ENCODE data around the gene GPR157. TPM values are rescaled to one million over a fixed set of nuclear protein-coding genes. Genes with fewer than 3 reads are reported as not detected.
"Not testable (repeated sequence)": the region's sequence is repeated elsewhere in the genome, so short reads cannot be mapped to it uniquely, and the experiment has no call there.

The GPR157 gene
- total RNA-seq, 1 donor from 2014 or later: 0.76 TPM

DNA sequence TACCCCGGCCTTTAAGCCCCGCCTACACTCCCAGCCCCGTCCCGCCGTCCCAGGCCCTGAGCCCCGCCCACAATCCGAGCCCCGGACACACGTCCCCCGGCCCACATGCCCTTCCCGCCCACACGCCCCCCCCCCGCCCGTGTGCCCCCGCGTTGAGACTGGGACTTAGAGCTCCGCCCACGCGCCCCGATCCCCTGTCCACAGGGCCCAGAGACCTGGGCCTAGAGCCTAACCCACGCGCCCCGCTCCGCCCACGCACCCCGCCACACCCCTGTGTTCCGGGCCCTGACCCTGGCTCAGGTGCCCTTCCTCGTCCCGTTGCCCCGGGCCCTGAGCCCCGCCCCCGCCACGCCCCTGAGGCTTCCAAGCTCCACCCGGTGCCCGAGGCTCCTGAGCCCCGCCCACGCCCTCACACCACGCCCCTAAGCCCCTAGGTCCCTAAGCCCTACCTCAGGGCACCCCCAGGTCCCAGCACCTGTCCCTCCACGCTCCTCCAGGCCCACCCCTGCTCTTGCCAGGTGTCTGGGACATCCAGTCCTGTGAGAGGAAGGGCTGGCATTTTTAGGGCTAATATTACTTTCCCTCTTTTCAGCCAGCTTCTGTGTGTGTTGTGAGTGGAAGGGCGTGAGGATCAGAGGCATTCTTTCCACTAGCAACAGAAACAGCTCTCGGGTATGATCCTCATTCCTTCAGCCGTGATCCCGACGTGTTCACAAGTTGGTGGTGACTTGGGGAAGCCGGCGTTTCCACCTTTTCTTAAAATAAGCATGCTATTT is 552 bp upstream of the GPR157 start:
- DNase-seq: peak; percentile 72
- Mint-ChIP-seq H3K27me3 (ENCODE audit: unreplicated experiment) (no peaks in the 10 kb centered on the region), H3K9me3 (ENCODE audit: unreplicated experiment) (no peaks in the 10 kb centered on the region), H3K4me3 (ENCODE audit: unreplicated experiment) (peak overlapping the region; percentile 34), H3K27ac (ENCODE audit: unreplicated experiment) (no peak overlapping the region), H3K4me1 (ENCODE audit: low read depth, unreplicated experiment) (no peaks in the 10 kb centered on the region), H3K36me3 (ENCODE audit: unreplicated experiment) (no peaks in the 10 kb centered on the region)
- TF ChIP-seq, protein P1, sequence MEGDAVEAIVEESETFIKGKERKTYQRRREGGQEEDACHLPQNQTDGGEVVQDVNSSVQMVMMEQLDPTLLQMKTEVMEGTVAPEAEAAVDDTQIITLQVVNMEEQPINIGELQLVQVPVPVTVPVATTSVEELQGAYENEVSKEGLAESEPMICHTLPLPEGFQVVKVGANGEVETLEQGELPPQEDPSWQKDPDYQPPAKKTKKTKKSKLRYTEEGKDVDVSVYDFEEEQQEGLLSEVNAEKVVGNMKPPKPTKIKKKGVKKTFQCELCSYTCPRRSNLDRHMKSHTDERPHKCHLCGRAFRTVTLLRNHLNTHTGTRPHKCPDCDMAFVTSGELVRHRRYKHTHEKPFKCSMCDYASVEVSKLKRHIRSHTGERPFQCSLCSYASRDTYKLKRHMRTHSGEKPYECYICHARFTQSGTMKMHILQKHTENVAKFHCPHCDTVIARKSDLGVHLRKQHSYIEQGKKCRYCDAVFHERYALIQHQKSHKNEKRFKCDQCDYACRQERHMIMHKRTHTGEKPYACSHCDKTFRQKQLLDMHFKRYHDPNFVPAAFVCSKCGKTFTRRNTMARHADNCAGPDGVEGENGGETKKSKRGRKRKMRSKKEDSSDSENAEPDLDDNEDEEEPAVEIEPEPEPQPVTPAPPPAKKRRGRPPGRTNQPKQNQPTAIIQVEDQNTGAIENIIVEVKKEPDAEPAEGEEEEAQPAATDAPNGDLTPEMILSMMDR (IDR thresholded peaks at IDR 0.05; ENCODE audit: partially characterized antibody, unreplicated experiment): no peak

DNA sequence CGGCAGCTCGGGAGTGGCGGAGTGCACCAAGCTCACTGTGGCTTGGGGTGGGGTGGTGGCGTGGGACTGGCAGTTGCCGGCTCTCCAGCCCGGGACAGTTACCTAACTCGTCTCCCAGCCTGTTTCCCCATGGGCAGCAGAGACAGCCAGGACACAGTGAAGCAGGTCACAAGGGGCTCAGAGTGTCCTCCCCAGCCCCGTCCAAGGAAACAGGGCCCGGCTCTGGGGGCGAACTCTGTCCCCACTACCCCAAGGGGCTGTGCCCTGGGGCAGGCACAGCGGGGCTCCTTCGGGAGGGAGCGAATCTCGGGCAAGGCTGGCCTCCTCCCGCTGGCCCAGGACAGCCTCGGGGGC is 759 bp downstream of the GPR157 start:
- Mint-ChIP-seq H3K36me3 (ENCODE audit: unreplicated experiment) (no peaks in the 10 kb centered on the region), H3K4me3 (ENCODE audit: unreplicated experiment) (no peak overlapping the region), H3K27me3 (ENCODE audit: unreplicated experiment) (no peaks in the 10 kb centered on the region), H3K27ac (ENCODE audit: unreplicated experiment) (no peak overlapping the region), H3K9me3 (ENCODE audit: unreplicated experiment) (no peaks in the 10 kb centered on the region), H3K4me1 (ENCODE audit: low read depth, unreplicated experiment) (no peaks in the 10 kb centered on the region)
- TF ChIP-seq, protein P1 (IDR thresholded peaks at IDR 0.05; ENCODE audit: partially characterized antibody, unreplicated experiment): no peak
- DNase-seq: no peak

DNA sequence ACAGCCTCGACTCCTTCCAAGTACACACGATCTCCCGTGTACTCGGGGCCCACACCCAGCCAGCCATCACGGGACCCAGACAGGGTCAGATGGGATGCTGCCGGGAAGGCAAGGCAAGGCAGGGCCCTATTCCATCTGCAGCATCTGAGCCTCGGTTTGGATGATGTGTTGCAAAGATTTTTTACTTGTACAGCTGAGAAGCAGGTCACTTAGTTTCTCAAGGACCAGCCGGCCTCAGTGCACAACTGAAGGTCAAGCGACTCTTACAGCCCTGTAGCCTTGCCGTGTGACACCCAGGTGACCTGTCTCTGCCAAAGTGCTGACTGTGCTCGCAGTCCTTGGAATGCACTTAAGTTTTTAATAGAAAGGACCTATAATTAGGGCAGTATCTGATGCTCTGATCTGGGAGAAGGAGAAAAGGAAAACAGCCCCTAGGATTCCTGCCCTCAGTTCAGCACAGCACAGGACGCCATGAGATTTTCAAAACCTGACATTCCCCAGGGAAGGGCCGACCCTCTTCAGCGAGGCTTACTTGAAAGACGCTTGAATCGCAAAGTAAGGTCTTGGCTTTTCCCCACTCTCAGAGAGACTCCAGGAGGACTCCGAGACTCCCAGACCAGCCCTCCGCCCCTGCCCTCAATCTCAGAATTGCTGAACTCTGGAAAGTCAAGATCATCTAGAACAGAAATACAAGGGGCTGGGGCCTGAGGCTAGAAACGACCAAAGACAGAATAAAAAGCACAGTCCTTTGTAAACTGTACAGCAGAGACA is 1.3 kb downstream of the GPR157 start:
- Mint-ChIP-seq H3K36me3 (ENCODE audit: unreplicated experiment) (no peaks in the 10 kb centered on the region), H3K9me3 (ENCODE audit: unreplicated experiment) (no peaks in the 10 kb centered on the region), H3K27ac (ENCODE audit: unreplicated experiment) (no peak overlapping the region), H3K27me3 (ENCODE audit: unreplicated experiment) (no peaks in the 10 kb centered on the region), H3K4me1 (ENCODE audit: low read depth, unreplicated experiment) (no peaks in the 10 kb centered on the region), H3K4me3 (ENCODE audit: unreplicated experiment) (no peak overlapping the region)
- DNase-seq: no peak
- TF ChIP-seq, protein P1 (IDR thresholded peaks at IDR 0.05; ENCODE audit: partially characterized antibody, unreplicated experiment): no peak

DNA sequence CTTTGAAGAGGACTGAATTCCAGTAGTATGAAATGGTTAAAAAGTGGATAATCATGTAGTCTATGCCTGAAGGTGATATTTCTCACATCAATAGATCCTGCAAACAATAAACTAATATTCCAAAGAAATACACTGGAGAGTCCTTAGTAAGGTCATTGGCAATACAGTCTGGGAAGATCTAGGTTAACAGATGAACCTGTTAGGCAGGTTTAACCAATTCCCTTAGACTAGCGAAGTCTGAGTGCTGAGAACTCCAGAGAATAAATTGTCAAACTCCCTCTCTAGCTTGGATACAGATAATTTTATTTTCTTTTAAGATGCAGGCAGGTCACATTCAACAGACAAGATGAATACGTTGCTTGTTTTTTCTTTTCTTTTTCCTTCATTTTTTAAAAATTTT is 2.4 kb downstream of the GPR157 start:
- Mint-ChIP-seq H3K36me3 (ENCODE audit: unreplicated experiment) (no peaks in the 10 kb centered on the region), H3K27me3 (ENCODE audit: unreplicated experiment) (no peaks in the 10 kb centered on the region), H3K27ac (ENCODE audit: unreplicated experiment) (no peak overlapping the region), H3K4me1 (ENCODE audit: low read depth, unreplicated experiment) (no peaks in the 10 kb centered on the region), H3K9me3 (ENCODE audit: unreplicated experiment) (no peaks in the 10 kb centered on the region), H3K4me3 (ENCODE audit: unreplicated experiment) (no peak overlapping the region)
- no peak for DNase-seq
- TF ChIP-seq, protein P1 (IDR thresholded peaks at IDR 0.05; ENCODE audit: partially characterized antibody, unreplicated experiment): no peak

DNA sequence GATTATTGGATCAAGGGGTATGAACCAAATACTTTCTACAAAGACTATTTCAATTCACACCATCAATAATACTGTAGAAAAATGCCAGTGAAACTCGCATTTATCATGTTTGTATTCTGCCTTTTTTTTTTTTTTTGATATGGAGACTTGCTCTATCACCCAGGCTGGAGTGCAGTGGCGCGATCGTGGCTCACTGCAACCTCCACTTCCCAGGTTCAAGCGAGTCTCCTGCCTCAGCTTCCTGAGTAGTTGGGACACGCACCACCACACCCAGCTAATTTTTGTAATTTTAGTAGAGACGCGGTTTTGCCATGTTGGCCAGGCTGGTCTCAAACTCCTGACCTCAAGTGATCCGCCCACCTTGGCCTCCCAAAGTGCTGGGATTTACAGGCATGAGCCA is 3.1 kb downstream of the GPR157 start:
- H3K4me3 Mint-ChIP-seq (ENCODE audit: unreplicated experiment); H3K27ac Mint-ChIP-seq (ENCODE audit: unreplicated experiment); DNase-seq: not testable (repeated sequence)

More for the DNA sequence above, 3.1 kb downstream of the GPR157 start:
- not testable (repeated sequence) for H3K9me3 Mint-ChIP-seq (ENCODE audit: unreplicated experiment); H3K4me1 Mint-ChIP-seq (ENCODE audit: low read depth, unreplicated experiment); H3K27me3 Mint-ChIP-seq (ENCODE audit: unreplicated experiment); H3K36me3 Mint-ChIP-seq (ENCODE audit: unreplicated experiment)
